IPS-NIHi11 (cell line): ENCODE measurements around the gene TTC7B.

Experiments
- DNase-seq: peaks from one replicate; pipeline ENCODE4 v3.0.0; 2012; ENCODE audit warnings: mixed read lengths, low spot score

The TTC7B gene

DNA sequence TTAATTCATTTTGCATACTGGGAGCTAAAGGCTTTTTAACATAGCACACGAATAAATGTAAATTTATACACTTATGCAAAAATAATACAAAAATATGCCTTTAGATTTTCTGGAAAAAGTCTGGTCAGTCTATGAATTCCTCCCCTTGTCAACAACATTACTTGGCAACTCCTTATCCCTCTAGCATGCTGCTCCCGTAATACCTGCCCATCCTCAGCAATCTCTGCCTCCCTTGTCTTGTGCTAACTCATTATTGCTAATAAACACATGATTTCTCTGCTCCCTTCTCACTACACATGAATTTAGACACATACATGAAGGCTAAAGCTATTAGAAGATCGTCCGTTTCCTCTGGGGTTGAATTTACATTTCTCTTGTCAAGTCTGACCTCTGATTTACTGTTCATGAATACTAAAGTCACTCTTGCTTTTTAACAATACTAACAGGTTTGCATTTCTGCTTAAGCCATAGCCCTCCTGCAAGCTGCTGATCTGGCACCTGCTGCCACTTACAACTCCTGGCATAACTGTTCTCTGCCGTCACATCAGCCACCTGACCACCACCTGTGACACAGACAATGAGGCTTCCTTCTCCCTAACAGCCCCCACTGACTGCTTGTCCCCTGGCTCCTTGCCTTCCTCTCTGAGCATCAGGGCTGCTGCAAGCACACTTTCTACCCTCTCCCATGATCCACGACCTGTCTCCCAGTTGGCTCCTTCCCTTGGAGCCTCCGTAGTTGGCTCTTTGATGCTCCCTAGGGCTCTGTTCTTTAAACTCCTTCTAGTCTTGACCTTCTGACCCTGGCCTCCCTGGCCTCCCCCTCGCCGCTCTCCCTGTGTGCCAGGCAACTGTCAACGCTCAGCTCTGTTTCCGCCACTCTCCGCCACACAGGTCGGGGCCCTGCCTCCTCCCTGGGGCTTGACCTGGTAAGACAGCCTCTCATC is 241.8 kb downstream of the TTC7B start:
- no peak for DNase-seq

DNA sequence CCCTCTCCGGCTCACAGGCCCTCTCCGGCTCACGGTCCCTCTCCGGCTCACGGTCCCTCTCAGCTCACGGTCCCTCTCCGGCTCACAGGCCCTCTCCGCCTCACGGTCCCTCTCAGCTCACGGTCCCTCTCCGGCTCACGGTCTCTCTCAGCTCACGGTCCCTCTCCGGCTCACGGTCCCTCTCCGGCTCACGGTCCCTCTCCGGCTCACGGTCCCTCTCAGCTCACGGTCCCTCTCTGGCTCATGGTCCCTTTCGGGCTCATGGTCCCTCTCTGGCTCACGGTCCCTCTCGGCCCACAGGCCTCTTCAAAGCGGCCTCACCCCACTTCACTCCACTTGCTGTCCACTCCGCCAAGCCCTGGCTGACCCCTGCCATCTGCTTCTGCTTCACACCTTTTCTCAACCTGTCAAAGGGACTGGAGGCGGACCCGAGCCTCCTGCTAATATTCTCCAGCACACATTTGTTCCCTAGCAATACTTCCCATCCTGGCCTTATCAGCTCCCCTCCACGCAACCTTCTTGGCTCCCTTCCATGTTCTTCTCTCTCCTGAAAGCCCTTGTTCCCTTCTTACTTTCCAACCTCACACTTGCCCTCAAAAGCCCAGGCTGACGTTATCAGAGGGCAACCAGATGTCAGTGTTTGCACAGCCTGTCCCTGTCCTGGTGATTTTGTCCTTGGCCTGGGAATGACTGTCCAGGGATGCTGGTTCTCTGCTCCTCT is 242.7 kb downstream of the TTC7B start:
- DNase-seq: no peak

DNA sequence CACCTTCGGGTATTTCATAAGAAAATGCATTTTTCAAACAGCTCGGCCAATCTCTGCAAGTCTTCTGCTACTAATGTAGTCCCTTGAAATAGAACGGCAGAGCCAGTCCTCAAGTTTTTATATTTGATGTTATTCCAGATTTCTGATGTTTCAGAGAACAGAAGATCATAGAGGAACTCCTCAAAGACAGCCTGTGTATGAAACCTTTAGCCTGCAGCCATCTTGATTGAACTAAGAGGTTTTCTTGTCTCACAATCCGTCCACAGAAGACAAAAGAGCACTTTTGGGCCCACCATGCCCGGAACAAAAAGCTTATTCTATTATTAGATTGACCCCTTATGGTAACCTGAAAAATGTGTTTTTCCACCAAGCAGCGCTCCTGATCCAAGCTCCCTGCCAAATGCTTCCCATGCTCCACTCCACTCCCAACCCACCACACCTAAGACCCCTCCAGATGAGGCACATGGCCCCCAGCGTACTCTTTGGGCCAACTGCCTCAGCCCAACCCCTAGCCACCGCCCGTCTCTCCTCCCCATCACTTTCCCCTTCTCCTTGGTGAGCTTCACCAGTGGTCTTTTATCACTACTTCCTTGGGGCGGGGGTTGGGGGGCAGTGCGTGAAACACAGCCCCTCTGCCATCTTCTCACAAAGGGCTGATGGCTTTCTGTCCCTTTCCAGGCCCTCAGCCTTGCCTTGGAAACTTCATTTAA is 243.6 kb downstream of the TTC7B start:
- no peak for DNase-seq

DNA sequence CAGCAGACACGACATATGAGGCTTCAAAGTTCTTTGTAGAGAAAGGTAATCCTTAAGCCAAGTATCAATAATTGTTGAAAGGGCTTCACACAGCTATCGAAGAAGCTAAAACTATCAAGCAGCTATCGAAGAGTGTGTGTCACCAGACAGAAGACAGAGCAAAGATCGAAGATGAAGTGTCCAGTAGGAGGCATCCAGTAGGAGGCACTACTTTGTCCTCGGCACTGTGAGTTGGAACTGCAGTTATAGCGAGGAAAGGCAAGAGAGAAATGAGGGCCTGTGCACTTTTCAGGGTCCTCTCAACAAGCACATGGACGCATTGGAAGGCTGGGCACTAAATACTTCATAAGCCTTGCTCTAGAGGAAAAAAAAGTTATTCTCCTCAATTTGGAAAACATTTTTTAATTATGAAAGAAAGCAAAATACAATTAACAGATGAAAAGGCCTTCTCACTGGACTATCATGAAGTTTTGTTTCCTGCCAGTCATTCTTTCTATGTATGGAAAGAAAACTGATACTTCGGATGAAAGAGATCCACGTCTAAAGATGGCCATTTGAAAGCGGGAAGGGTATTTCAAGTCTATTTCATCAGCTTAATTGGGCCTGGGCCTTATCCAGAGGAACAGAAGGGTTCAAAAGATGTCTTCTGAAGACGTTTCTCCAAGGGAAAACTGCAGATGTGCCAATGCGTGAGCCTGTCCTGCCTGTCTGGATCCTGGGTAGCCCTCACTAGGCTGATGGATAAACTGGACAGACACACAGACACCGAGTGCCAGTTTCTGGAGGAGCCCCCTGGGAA is 244.9 kb downstream of the TTC7B start:
- no peak for DNase-seq

- no peak for DNase-seq
Observed at GRCh38 chr14:90570461-90570860, 245.8 kb downstream of the TTC7B start.

DNA sequence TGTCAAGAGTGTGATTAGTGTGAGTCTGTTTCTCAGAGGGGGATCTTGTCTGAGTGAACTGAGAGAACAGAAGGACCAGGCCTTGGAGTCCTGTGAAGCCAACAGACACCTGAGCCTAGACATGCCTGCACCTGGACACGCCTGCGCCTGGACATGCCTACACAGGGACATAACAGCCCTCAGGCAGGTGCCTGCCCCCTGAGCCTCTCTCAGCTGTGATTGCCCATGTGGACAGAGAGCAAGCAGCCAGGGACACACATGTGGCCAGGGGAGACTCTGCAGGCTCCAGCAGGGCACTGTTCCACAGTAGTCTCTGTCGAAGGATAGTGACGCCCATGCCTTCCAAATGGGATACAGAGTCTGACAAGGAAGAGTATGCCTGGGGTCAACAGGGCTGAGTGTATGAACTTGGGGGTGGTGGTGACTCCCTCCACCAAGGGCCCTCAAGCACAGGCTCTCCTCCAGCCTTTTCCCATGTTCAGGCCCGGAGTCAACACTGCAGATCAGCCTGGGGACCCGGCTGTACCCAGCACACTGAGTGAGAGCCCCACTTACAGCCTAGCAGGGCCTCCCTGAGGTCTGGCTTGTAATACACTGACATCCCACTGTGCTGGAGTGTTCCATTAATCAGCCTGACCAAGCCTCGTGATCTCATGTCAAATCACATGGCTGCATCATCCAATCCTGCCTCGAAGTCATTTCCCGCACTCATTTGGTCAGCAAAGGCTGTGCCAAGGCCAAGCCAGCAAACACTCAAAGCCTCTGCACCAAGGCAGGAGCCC is 246.4 kb downstream of the TTC7B start:
- no peak for DNase-seq

DNA sequence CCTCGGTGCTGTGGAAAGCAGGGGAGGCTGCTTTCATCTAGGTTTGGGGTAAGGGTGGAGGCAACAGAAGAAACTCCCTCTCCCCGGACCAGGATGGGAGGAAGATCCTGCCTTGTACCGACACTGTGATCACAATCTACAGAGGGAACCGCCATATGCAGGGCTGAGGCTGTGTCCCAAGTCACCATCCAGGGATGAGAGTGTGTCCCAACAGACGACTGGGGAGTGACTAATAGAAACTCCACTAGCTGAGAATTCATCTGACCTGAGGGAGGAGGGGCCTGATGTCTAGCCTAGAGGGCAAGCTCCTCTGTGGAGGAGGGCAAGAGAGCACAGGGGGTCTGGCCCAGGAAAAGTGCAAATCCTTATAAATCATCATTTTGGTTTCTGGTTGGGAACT is 247.0 kb downstream of the TTC7B start:
- no peak for DNase-seq

GRCh38 chr14:90568405-90568804 is 247.8 kb downstream of the TTC7B start:
- DNase-seq: no peak

- DNase-seq: no peak
Observed at GRCh38 chr14:90567991-90568390, 248.2 kb downstream of the TTC7B start.

GRCh38 chr14:90567191-90567590 is 249.0 kb downstream of the TTC7B start:
- no peak for DNase-seq

- no peak for DNase-seq
Observed at GRCh38 chr14:90566481-90566880, 249.7 kb downstream of the TTC7B start.

DNA sequence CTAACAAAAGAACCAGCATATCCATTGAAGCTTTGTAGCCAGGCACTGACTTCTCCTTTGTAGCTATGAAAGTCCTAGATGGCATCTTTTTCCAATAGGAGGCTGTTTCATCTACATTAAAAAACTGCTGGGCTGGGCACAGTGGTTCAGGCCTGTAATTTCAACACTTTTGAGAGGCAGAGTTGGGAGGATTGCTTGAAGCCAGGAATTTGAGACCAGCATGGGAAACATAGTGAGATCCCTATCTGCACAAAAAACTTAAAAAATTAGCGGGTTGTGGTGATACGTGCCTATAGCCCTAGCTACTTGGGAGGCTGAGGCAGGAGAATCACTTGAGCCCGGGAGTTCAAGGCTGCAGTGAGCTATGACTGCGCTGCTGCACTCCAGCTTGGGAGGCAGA is 251.7 kb downstream of the TTC7B start:
- DNase-seq: no peak

GRCh38 chr14:90562652-90563051 is 253.6 kb downstream of the TTC7B start:
- DNase-seq: no peak

DNA sequence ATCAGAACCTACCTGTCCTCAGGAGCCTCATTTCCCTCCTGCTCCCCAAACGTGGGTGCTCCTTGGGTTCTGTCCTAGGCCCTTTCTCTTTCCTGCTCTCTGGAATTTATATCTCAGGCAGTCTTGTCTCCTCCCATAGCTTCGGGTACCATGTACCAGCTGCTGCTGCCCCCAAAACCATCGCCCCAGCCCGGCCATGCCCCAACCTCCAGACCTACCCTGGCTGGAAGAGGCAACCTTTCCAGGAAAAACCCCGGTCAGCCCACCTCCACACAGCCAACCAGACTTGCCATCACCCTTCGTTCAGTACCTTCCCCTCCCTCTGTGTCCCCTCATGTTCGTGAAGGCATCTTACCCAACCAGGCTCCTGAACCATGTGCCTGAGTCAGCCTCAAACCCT is 254.3 kb downstream of the TTC7B start:
- no peak for DNase-seq

GRCh38 chr14:90560991-90561390 is 255.2 kb downstream of the TTC7B start:
- DNase-seq: no peak

DNA sequence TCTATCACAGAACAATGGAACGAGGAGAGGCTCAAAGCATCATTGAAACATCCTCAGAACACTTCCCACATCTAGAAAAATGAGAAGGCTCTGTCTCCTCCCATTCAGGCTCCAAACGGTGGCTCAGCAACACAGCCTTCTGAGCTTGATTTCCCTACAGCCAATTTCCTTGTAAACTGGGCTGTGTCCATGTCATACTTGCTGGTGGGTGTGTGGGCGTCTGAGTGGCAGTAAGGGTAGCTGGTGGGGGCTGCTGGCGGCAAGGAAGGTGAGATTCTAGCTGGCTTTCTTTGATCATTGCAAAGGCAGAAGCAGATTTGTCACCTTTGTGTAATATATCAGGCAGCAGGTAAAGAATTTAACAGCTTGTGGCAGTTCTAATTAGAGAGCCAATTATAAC is 255.7 kb downstream of the TTC7B start:
- DNase-seq: no peak

GRCh38 chr14:90559811-90560492 is 256.3 kb downstream of the TTC7B start:
- no peak for DNase-seq

GRCh38 chr14:90558983-90559590 is 257.1 kb downstream of the TTC7B start:
- no peak for DNase-seq

- DNase-seq: no peak
Observed at GRCh38 chr14:90558041-90558982, 257.9 kb downstream of the TTC7B start.
